GM21515 (cell line): ENCODE measurements around the gene FREM1.

Experiments
- ATAC-seq: cut with Tn5 transposase; IDR thresholded peaks from one replicate; pipeline ENCODE4 v1.9.1; 2021; ENCODE audit not compliant: unreplicated experiment

FREM1 gene

GRCh38 chr9:14822666-14823065 is 87.6 kb downstream of the FREM1 start:
- no peak for ATAC-seq

- ATAC-seq: no peak
Measured at GRCh38 chr9:14819183-14819582, 91.0 kb downstream of the FREM1 start.

- no peak for ATAC-seq
Measured at GRCh38 chr9:14814249-14814628, 96.0 kb downstream of the FREM1 start.

GRCh38 chr9:14813336-14814248 is 96.6 kb downstream of the FREM1 start:
- no peak for ATAC-seq

- ATAC-seq: no peak
Measured at GRCh38 chr9:14812806-14813205, 97.4 kb downstream of the FREM1 start.

GRCh38 chr9:14811844-14812243 is 98.4 kb downstream of the FREM1 start:
- no peak for ATAC-seq

GRCh38 chr9:14806941-14807520 is 103.2 kb downstream of the FREM1 start:
- ATAC-seq: no peak

GRCh38 chr9:14799030-14799429 is 111.2 kb downstream of the FREM1 start:
- ATAC-seq: no peak

- ATAC-seq: no peak
Measured at GRCh38 chr9:14797435-14797834, 112.8 kb downstream of the FREM1 start.

- no peak for ATAC-seq
Measured at GRCh38 chr9:14793389-14793788, 116.8 kb downstream of the FREM1 start.

- no peak for ATAC-seq
Measured at GRCh38 chr9:14790628-14791027, 119.6 kb downstream of the FREM1 start.

- ATAC-seq: no peak
Measured at GRCh38 chr9:14788846-14789245, 121.4 kb downstream of the FREM1 start.

- no peak for ATAC-seq
Measured at GRCh38 chr9:14783358-14783757, 126.9 kb downstream of the FREM1 start.

GRCh38 chr9:14782286-14783051 is 127.8 kb downstream of the FREM1 start:
- ATAC-seq: no peak

GRCh38 chr9:14780693-14781092 is 129.5 kb downstream of the FREM1 start:
- no peak for ATAC-seq

GRCh38 chr9:14780251-14780650 is 130.0 kb downstream of the FREM1 start:
- no peak for ATAC-seq

GRCh38 chr9:14779566-14780022 is 130.6 kb downstream of the FREM1 start:
- no peak for ATAC-seq

- ATAC-seq: no peak
Measured at GRCh38 chr9:14778565-14778964, 131.7 kb downstream of the FREM1 start.

GRCh38 chr9:14775917-14776316 is 134.3 kb downstream of the FREM1 start:
- no peak for ATAC-seq

GRCh38 chr9:14770592-14770991 is 139.6 kb downstream of the FREM1 start:
- no peak for ATAC-seq

- ATAC-seq: no peak
Measured at GRCh38 chr9:14769230-14769571, 141.0 kb downstream of the FREM1 start.
